Trophoblast cell (in vitro differentiated cells and primary cell): ENCODE data around the gene NXPH3. TPM values are rescaled to one million over a fixed set of nuclear protein-coding genes. Genes with fewer than 3 reads are reported as not detected.
A peak's percentile ranks its signal among the peaks of the same experiment; 100 is the strongest.

ENCODE experiments used
- DNase-seq, 2 donors: peaks; one replicate each; pipeline ENCODE4 v3.0.0-alpha.2; 2016
- H2AFZ ChIP-seq: 2 replicates; pipeline ENCODE4 v1.6.1; 2013; ENCODE audit warnings: low read length, moderate library complexity, mild to moderate bottlenecking; ENCODE audit not compliant: insufficient read depth, poor library complexity
- H2AK5ac ChIP-seq: 2 replicates; pipeline ENCODE4 v1.6.1; 2013; ENCODE audit warnings: mild to moderate bottlenecking, low read length
- H2BK120ac ChIP-seq: 2 replicates; pipeline ENCODE4 v1.6.1; 2013; ENCODE audit warnings: low read length, mild to moderate bottlenecking, moderate library complexity; ENCODE audit not compliant: insufficient read depth, poor library complexity
- H2BK12ac ChIP-seq: 2 replicates; pipeline ENCODE4 v1.6.1; 2013; ENCODE audit warnings: mild to moderate bottlenecking, low read length, moderate library complexity
- H2BK5ac ChIP-seq: 2 replicates; pipeline ENCODE4 v1.6.1; 2013; ENCODE audit warnings: low read length, low read depth, moderate library complexity, mild to moderate bottlenecking; ENCODE audit not compliant: poor library complexity
- H3K14ac ChIP-seq: 2 replicates; pipeline ENCODE4 v1.6.1; 2013; ENCODE audit warnings: mild to moderate bottlenecking, low read length
- H3K18ac ChIP-seq: 2 replicates; pipeline ENCODE4 v1.6.1; 2013; ENCODE audit warnings: mild to moderate bottlenecking, low read length
- H3K23ac ChIP-seq: 2 replicates; pipeline ENCODE4 v1.6.1; 2013; ENCODE audit warnings: low read length
- H3K27ac ChIP-seq: 2 replicates; pipeline ENCODE4 v1.5.1; 2013; ENCODE audit warnings: low read depth, mild to moderate bottlenecking, inconsistent platforms, low read length, moderate library complexity
- H3K27me3 ChIP-seq: 2 replicates; pipeline ENCODE4 v1.6.1; 2013; ENCODE audit warnings: inconsistent platforms, mild to moderate bottlenecking, low read length, moderate library complexity; ENCODE audit not compliant: insufficient read depth
- H3K36me3 ChIP-seq, 2 experiments: 1 replicate in 1 of 2; 2 replicates in 1 of 2; pipeline ENCODE4 v1.6.1; 2013; ENCODE audit warnings: low read length in 2 of 2, mild to moderate bottlenecking in 2 of 2, moderate library complexity in 1 of 2; ENCODE audit not compliant: insufficient read depth in 2 of 2, control insufficient read depth in 1 of 2
- H3K4ac ChIP-seq: 2 replicates; pipeline ENCODE4 v1.6.1; 2013; ENCODE audit warnings: low read depth, mild to moderate bottlenecking, low read length, moderate library complexity
- H3K4me1 ChIP-seq, 2 experiments: 1 replicate in 1 of 2; 2 replicates in 1 of 2; pipeline ENCODE4 v1.6.1; 2013; ENCODE audit warnings: low read length in 2 of 2, mild to moderate bottlenecking in 2 of 2, moderate library complexity in 1 of 2; ENCODE audit not compliant: insufficient read depth in 2 of 2, control insufficient read depth in 1 of 2
- H3K4me2 ChIP-seq: 2 replicates; pipeline ENCODE4 v1.6.1; 2013; ENCODE audit warnings: inconsistent platforms, mild to moderate bottlenecking, low read length, moderate library complexity
- H3K4me3 ChIP-seq: 2 replicates; pipeline ENCODE4 v1.5.1; 2013; ENCODE audit warnings: mild to moderate bottlenecking, low read depth, low read length, inconsistent platforms
- H3K79me1 ChIP-seq: one replicate; pipeline ENCODE4 v1.6.1; 2013; ENCODE audit warnings: low read length
- H3K79me2 ChIP-seq: 2 replicates; pipeline ENCODE4 v1.6.1; 2013; ENCODE audit warnings: low read length, mild to moderate bottlenecking; ENCODE audit not compliant: control insufficient read depth, insufficient read depth, poor library complexity
- H3K9ac ChIP-seq: 2 replicates; pipeline ENCODE4 v1.6.1; 2013; ENCODE audit warnings: mild to moderate bottlenecking, low read length
- H3K9me3 ChIP-seq: 2 replicates; pipeline ENCODE4 v1.6.1; 2013; ENCODE audit warnings: low read depth, mild to moderate bottlenecking, control low read depth, inconsistent platforms, low read length; ENCODE audit not compliant: insufficient read depth
- H4K12ac ChIP-seq: 2 replicates; pipeline ENCODE4 v1.6.1; 2013; ENCODE audit warnings: low read depth, mild to moderate bottlenecking, low read length, moderate library complexity
- H4K8ac ChIP-seq: 2 replicates; pipeline ENCODE4 v1.6.1; 2013; ENCODE audit warnings: low read depth, mild to moderate bottlenecking, low read length, moderate library complexity
- H4K91ac ChIP-seq: one replicate; pipeline ENCODE4 v1.6.1; 2013; ENCODE audit warnings: low read depth, mild to moderate bottlenecking, low read length, moderate library complexity
- WGBS: extraction: QIAGEN DNeasy Blood & Tissue Kit; methylation state at CpG from one replicate; pipeline ENCODE4 v1.1.7; 2013; ENCODE audit warnings: missing lambda C conversion rate; ENCODE audit not compliant: insufficient read length, insufficient coverage; ENCODE audit errors: extremely low coverage; 5-methylcytosine and 5-hydroxymethylcytosine counted together
- polyA plus RNA-seq: library from polyadenylated mRNA; stranded (reverse); fragments of 200-250 nt; gene quantifications from 2 replicates; pipeline ENCODE4 v1.2.3, GENCODE V29; 2013

The NXPH3 gene
- polyA plus RNA-seq, result 0.72 and 0.85 TPM in 2 replicates

DNA sequence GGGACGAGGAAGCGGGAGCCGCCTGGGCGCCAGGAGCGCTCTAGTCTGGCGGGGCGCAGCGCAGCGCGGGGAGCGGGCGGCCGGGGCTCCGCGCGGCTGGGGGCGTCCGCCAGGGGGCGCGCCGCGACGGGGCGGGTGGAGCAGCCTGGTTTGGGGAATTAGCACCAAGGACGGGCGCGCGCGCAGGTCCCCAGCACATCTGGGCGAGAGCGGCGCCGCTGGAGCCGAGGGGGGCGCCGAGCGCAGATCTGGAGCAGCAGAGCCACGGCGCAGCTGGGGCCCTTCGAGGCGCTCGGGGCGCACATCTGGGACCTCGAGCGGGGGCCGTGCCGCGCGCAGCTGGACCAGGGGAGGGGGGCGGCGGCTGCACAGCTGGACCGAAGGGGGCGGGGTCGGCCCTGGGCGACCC, at the start of gene NXPH3:
NXPH3 (plus strand) TSS at position 193 of the 409 bp plus-strand sequence. CDS start 349 bp downstream, outside the sequence.
- Histone ChIP-seq H3K9me3 (peaks cover 5% of the 10 kb centered on the region), H3K14ac (no peak within 1 kb of the TSS), H3K23ac (no peak within 1 kb of the TSS), H3K27me3 (peaks cover 2% of the 10 kb centered on the region), H3K27ac (no peak within 1 kb of the TSS), H3K79me1 (no peaks in the 10 kb centered on the region), H2BK12ac (no peak within 1 kb of the TSS), H2BK5ac (peak within 1 kb of the TSS; percentile 42), H4K8ac (peak within 1 kb of the TSS; percentile 44), H3K79me2 (peaks cover 4% of the 10 kb centered on the region), H3K4me2 (peak within 1 kb of the TSS; percentile 99), H2AK5ac (no peak within 1 kb of the TSS), H2AFZ (peak within 1 kb of the TSS; percentile 80), H3K9ac (no peak within 1 kb of the TSS), H4K12ac (peak within 1 kb of the TSS; percentile 14), H3K18ac (peak within 1 kb of the TSS; percentile 28), H4K91ac (no peak within 1 kb of the TSS), H3K36me3 (no peaks in the 10 kb centered on the region), H2BK120ac (no peak within 1 kb of the TSS), H3K4me1 (peaks cover 6 to 7% of the 10 kb centered on the region in 2 experiments), H3K4ac (peak within 1 kb of the TSS; percentile 9), H3K4me3 (peak within 1 kb of the TSS; percentile 73)
- DNase-seq, result peak; percentile 31 to 77
- no CpG with 5 or more reads among the region's 55 CpGs for WGBS

DNA sequence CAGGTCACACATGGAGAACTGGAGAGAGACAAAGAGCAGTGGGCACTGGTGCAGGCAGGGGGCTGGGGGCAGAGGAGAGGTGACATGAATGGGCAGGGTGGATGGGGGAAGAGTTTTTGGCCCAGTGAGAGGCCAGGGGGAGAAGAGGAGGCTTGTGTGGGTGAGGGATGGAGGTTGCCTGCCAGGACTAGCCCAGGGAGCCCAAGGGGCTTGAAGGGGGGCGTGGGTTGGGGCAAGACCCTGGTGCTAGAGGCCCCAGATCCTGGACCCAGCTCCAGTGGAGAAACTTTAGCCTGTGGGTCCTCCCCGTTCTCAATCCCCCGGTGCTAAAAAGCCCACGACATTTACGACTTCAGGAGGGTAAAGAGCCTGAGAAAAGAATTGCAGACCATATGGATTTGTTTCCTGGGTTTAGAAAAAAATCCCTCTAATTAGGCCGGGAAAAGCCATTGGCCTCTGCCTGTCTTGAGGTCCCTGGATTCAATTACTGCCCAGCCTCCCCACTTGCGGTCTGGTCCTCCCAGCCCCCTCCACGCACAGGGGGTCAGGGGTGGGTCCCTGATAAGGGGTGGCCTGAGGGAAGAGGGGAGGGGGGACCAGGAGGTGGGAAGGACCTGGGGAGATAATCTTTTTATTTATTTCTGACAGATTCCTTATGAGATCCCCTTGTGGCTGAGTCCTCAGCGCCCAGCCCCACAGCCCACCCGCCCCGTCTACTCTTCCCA, 47.6 kb upstream of the NXPH3 start:
- H4K12ac ChIP-seq, result no peak overlapping the region
- H2BK120ac ChIP-seq, result no peak overlapping the region
- H3K4ac ChIP-seq, result no peak overlapping the region
- no peak overlapping the region for H2AFZ ChIP-seq
- no peak overlapping the region for H3K4me3 ChIP-seq
- H3K79me1 ChIP-seq, result no peaks in the 10 kb centered on the region
- no peak overlapping the region for H3K18ac ChIP-seq
- H4K8ac ChIP-seq, result no peak overlapping the region
- H4K91ac ChIP-seq, result no peak overlapping the region
- H3K79me2 ChIP-seq, result no peaks in the 10 kb centered on the region
- H3K9ac ChIP-seq, result no peak overlapping the region
- no peak overlapping the region for H3K23ac ChIP-seq
- H3K36me3 ChIP-seq, result no peaks in the 10 kb centered on the region
- no peak overlapping the region for H3K14ac ChIP-seq
- no peak overlapping the region for H2BK5ac ChIP-seq
- no peaks in the 10 kb centered on the region for H3K27me3 ChIP-seq
- no peak overlapping the region for H2AK5ac ChIP-seq
- no peak overlapping the region for H2BK12ac ChIP-seq
- no peaks in the 10 kb centered on the region for H3K4me1 ChIP-seq
- no CpG with 5 or more reads among the region's 11 CpGs for WGBS
- H3K27ac ChIP-seq, result no peak overlapping the region
- no peaks in the 10 kb centered on the region for H3K9me3 ChIP-seq
- DNase-seq, result no peak
- H3K4me2 ChIP-seq, result no peak overlapping the region

DNA sequence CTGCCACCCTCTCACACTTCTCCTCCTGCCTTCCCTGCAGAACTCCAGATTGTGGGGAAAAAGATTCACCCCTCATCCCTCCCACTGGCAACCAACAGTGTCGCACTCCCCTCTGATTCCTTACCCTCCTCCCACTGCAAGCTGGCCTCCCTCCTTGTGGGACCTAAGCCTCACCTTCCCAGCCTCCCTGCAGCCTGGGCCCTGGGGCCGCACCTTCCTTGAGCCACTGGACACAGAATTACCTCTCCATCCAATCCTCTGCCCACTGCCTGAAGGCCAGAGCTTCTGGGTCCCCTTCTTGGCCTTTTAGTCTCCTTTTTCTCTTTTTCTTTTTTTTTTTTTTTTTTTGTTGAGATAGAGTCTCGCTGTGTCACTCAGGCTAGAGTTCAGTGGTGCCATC, 46.7 kb upstream of the NXPH3 start:
- H3K79me1 ChIP-seq, result no peaks in the 10 kb centered on the region
- H3K4ac ChIP-seq, result no peak overlapping the region
- no peaks in the 10 kb centered on the region for H3K4me1 ChIP-seq
- no peak overlapping the region for H3K18ac ChIP-seq
- H2BK120ac ChIP-seq, result no peak overlapping the region
- no peaks in the 10 kb centered on the region for H3K36me3 ChIP-seq
- no peak for DNase-seq
- H3K27me3 ChIP-seq, result no peaks in the 10 kb centered on the region
- no peak overlapping the region for H3K9ac ChIP-seq
- no peak overlapping the region for H3K27ac ChIP-seq
- H4K12ac ChIP-seq, result no peak overlapping the region
- H2AK5ac ChIP-seq, result no peak overlapping the region
- WGBS, result no CpG with 5 or more reads among the region's 3 CpGs
- H3K79me2 ChIP-seq, result no peaks in the 10 kb centered on the region
- no peak overlapping the region for H3K14ac ChIP-seq
- H4K91ac ChIP-seq, result no peak overlapping the region
- H2BK5ac ChIP-seq, result no peak overlapping the region
- H3K23ac ChIP-seq, result no peak overlapping the region
- no peaks in the 10 kb centered on the region for H3K9me3 ChIP-seq
- no peak overlapping the region for H2AFZ ChIP-seq
- H3K4me3 ChIP-seq, result no peak overlapping the region
- no peak overlapping the region for H3K4me2 ChIP-seq
- H2BK12ac ChIP-seq, result no peak overlapping the region
- no peak overlapping the region for H4K8ac ChIP-seq

DNA sequence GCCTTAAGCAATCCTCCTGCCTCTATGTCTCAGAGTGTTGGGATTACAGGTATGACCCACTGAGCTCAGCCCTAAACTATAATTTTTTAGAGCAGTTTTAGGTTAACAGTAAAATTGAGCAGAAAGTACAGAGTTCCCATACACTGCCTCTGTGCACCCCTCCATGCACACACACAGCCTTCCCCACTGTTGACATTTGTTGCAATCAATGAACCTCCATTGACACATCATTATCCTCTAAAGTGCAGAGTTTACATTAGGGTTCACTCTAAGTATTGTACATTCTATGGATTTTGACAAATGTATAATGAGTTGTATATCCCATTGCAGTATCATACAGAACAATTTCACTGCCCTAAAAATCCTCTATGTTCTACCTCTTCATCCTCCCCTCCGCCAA, 45.6 kb upstream of the NXPH3 start:
- no peak overlapping the region for H3K4me3 ChIP-seq
- H3K4ac ChIP-seq, result no peak overlapping the region
- no peaks in the 10 kb centered on the region for H3K79me2 ChIP-seq
- H3K4me2 ChIP-seq, result no peak overlapping the region
- H2AFZ ChIP-seq, result no peak overlapping the region
- no peaks in the 10 kb centered on the region for H3K79me1 ChIP-seq
- no peaks in the 10 kb centered on the region for H3K27me3 ChIP-seq
- no peak overlapping the region for H2BK120ac ChIP-seq
- H2BK12ac ChIP-seq, result no peak overlapping the region
- no peak overlapping the region for H3K9ac ChIP-seq
- no peak overlapping the region for H4K8ac ChIP-seq
- no peaks in the 10 kb centered on the region for H3K9me3 ChIP-seq
- no peak overlapping the region for H2BK5ac ChIP-seq
- no peak overlapping the region for H3K27ac ChIP-seq
- no peak for DNase-seq
- no peak overlapping the region for H2AK5ac ChIP-seq
- H4K12ac ChIP-seq, result no peak overlapping the region
- no peaks in the 10 kb centered on the region for H3K4me1 ChIP-seq
- WGBS, result no CpG with 5 or more reads among the region's 1 CpG
- no peak overlapping the region for H3K23ac ChIP-seq
- H3K18ac ChIP-seq, result no peak overlapping the region
- H3K36me3 ChIP-seq, result no peaks in the 10 kb centered on the region
- no peak overlapping the region for H3K14ac ChIP-seq
- no peak overlapping the region for H4K91ac ChIP-seq
